Naive B cell (primary cell): Measurements from ENCODE around the gene MAPK11. TPM values are rescaled to one million over a fixed set of nuclear protein-coding genes. Genes with fewer than 3 reads are reported as not detected.

Experiments used
- ATAC-seq, 2 donors: fragments of 150-1000 bp; cut with Tn5 transposase; 2 replicates each; pipeline ENCODE4 v1.10.0; 2021; ENCODE audit warnings: low read depth in 2 of 2, mild to moderate bottlenecking in 2 of 2, moderate library complexity in 2 of 2
- DNase-seq: peaks from one replicate; pipeline ENCODE4 v3.0.0; 2022
- H3K27ac Mint-ChIP-seq, 6 donors: one replicate each; pipeline ENCODE4 v1.8.0; 2020 to 2022; ENCODE audit warnings: mild to moderate bottlenecking in 6 of 6, mixed read lengths in 6 of 6, moderate library complexity in 5 of 6, inconsistent platforms in 2 of 6
- H3K27me3 Mint-ChIP-seq, 3 donors: one replicate each; pipeline ENCODE4 v1.8.0; 2021 to 2022; ENCODE audit warnings: mixed read lengths in 3 of 3, mild to moderate bottlenecking in 1 of 3
- H3K36me3 Mint-ChIP-seq, 2 donors: one replicate each; pipeline ENCODE4 v1.8.0; 2020 to 2022; ENCODE audit warnings: mixed read lengths in 2 of 2, inconsistent platforms in 1 of 2, mild to moderate bottlenecking in 1 of 2
- H3K4me1 Mint-ChIP-seq, 3 donors: one replicate each; pipeline ENCODE4 v1.8.0; 2020 to 2022; ENCODE audit warnings: mixed read lengths in 3 of 3, inconsistent platforms in 1 of 3, mild to moderate bottlenecking in 1 of 3, moderate library complexity in 1 of 3
- H3K4me3 Mint-ChIP-seq, 8 donors: one replicate each; pipeline ENCODE4 v1.8.0; 2020 to 2022; ENCODE audit warnings: mild to moderate bottlenecking in 8 of 8, mixed read lengths in 8 of 8, moderate library complexity in 8 of 8, inconsistent platforms in 2 of 8
- H3K9me3 Mint-ChIP-seq, 7 donors: one replicate each; pipeline ENCODE4 v1.8.0; 2020 to 2022; ENCODE audit warnings: mixed read lengths in 7 of 7, mild to moderate bottlenecking in 5 of 7, inconsistent platforms in 2 of 7, moderate library complexity in 1 of 7
- polyA plus RNA-seq, 6 donors: library from polyadenylated mRNA; unstranded; fragments of 300-500 nt; fragmentation: Illumina TruSeq; gene quantifications; one replicate each; pipeline ENCODE4 v1.2.3, GENCODE V29; 2021; ENCODE audit warnings: low read depth in 6 of 6

MAPK11 gene
- polyA plus RNA-seq, 6 donors from 2014 or later = 0.17 to 0.21 (median 0.19) TPM; not detected in 3

- no peaks in the 10 kb centered on the region for H3K4me1 Mint-ChIP-seq
- no peaks in the 10 kb centered on the region for H3K36me3 Mint-ChIP-seq
- no peak for DNase-seq
- H3K27ac Mint-ChIP-seq = no peak overlapping the region
- no peak for ATAC-seq
- no peak overlapping the region for H3K4me3 Mint-ChIP-seq
- peaks cover 0 to 12% (median 0%) of the 10 kb centered on the region in 3 donors for H3K27me3 Mint-ChIP-seq
- H3K9me3 Mint-ChIP-seq = no peaks in the 10 kb centered on the region
Observed at GRCh38 chr22:50285568-50286229, 15.5 kb upstream of the MAPK11 start.

GRCh38 chr22:50284479-50284878, 14.3 kb upstream of the MAPK11 start:
- Mint-ChIP-seq H3K27me3 (peaks cover 0 to 8% (median 0%) of the 10 kb centered on the region in 3 donors), H3K36me3 (no peaks in the 10 kb centered on the region), H3K4me1 (no peaks in the 10 kb centered on the region), H3K27ac (no peak overlapping the region), H3K9me3 (no peaks in the 10 kb centered on the region), H3K4me3 (no peak overlapping the region)
- DNase-seq (no peak), ATAC-seq (no peak)

GRCh38 chr22:50283821-50284220, 13.6 kb upstream of the MAPK11 start:
- H3K4me3 Mint-ChIP-seq = no peak overlapping the region
- ATAC-seq = no peak

GRCh38 chr22:50282361-50283155, 12.4 kb upstream of the MAPK11 start:
- Mint-ChIP-seq H3K9me3 (no peaks in the 10 kb centered on the region), H3K27ac (no peak overlapping the region), H3K4me1 (no peaks in the 10 kb centered on the region), H3K4me3 (no peak overlapping the region), H3K36me3 (no peaks in the 10 kb centered on the region), H3K27me3 (no peaks in the 10 kb centered on the region)
- ATAC-seq (peak in 1 of 2 donors; percentile 43), DNase-seq (no peak)

More at GRCh38 chr22:50283821-50284220, 13.6 kb upstream of the MAPK11 start:
- Mint-ChIP-seq H3K36me3 (no peaks in the 10 kb centered on the region), H3K4me1 (no peaks in the 10 kb centered on the region), H3K27me3 (peaks cover 0 to 7% (median 0%) of the 10 kb centered on the region in 3 donors), H3K9me3 (no peaks in the 10 kb centered on the region), H3K27ac (no peak overlapping the region)
- no peak for DNase-seq

GRCh38 chr22:50281957-50282356, 11.8 kb upstream of the MAPK11 start:
- H3K9me3 Mint-ChIP-seq = no peaks in the 10 kb centered on the region
- no peak overlapping the region for H3K4me3 Mint-ChIP-seq
- no peaks in the 10 kb centered on the region for H3K36me3 Mint-ChIP-seq
- no peaks in the 10 kb centered on the region for H3K27me3 Mint-ChIP-seq
- no peaks in the 10 kb centered on the region for H3K4me1 Mint-ChIP-seq
- DNase-seq = no peak
- H3K27ac Mint-ChIP-seq = no peak overlapping the region
- no peak for ATAC-seq

GRCh38 chr22:50281384-50281760, 11.2 kb upstream of the MAPK11 start:
- no peaks in the 10 kb centered on the region for H3K9me3 Mint-ChIP-seq
- H3K27ac Mint-ChIP-seq = no peak overlapping the region
- H3K4me3 Mint-ChIP-seq = no peak overlapping the region
- H3K27me3 Mint-ChIP-seq = no peaks in the 10 kb centered on the region
- H3K4me1 Mint-ChIP-seq = no peaks in the 10 kb centered on the region
- H3K36me3 Mint-ChIP-seq = no peaks in the 10 kb centered on the region
- ATAC-seq (no peak), DNase-seq (no peak)

GRCh38 chr22:50280708-50281383, 10.7 kb upstream of the MAPK11 start:
- no peaks in the 10 kb centered on the region for H3K9me3 Mint-ChIP-seq
- peak overlapping the region in 2 of 6 donors; percentile 44 to 63 for H3K27ac Mint-ChIP-seq
- H3K4me3 Mint-ChIP-seq = no peak overlapping the region
- no peak for ATAC-seq
- no peaks in the 10 kb centered on the region for H3K36me3 Mint-ChIP-seq
- no peaks in the 10 kb centered on the region for H3K27me3 Mint-ChIP-seq
- DNase-seq = no peak
- H3K4me1 Mint-ChIP-seq = peaks cover 0 to 1% (median 0%) of the 10 kb centered on the region in 3 donors

- Mint-ChIP-seq H3K4me1 (peaks cover 0 to 4% (median 2%) of the 10 kb centered on the region in 3 donors), H3K27me3 (no peaks in the 10 kb centered on the region), H3K9me3 (no peaks in the 10 kb centered on the region), H3K4me3 (no peak overlapping the region), H3K27ac (no peak overlapping the region), H3K36me3 (no peaks in the 10 kb centered on the region)
- ATAC-seq (no peak), DNase-seq (no peak)
Observed at GRCh38 chr22:50280022-50280707, 10.0 kb upstream of the MAPK11 start.

GRCh38 chr22:50278956-50279619, 8.9 kb upstream of the MAPK11 start:
- Mint-ChIP-seq H3K9me3 (no peaks in the 10 kb centered on the region), H3K4me3 (no peak overlapping the region), H3K36me3 (no peaks in the 10 kb centered on the region), H3K4me1 (peaks cover 3 to 8% (median 4%) of the 10 kb centered on the region in 3 donors), H3K27me3 (peaks cover 0 to 1% (median 0%) of the 10 kb centered on the region in 3 donors), H3K27ac (peak overlapping the region in 1 of 6 donors; percentile 44)
- DNase-seq = no peak
- no peak for ATAC-seq

- Mint-ChIP-seq H3K36me3 (no peaks in the 10 kb centered on the region), H3K27ac (no peak overlapping the region)
- ATAC-seq = no peak
Observed at GRCh38 chr22:50278461-50278860, 8.3 kb upstream of the MAPK11 start.

GRCh38 chr22:50277761-50278160, 7.6 kb upstream of the MAPK11 start:
- Mint-ChIP-seq H3K36me3 (no peaks in the 10 kb centered on the region), H3K4me1 (peaks cover 4 to 13% (median 10%) of the 10 kb centered on the region in 3 donors), H3K4me3 (no peak overlapping the region), H3K9me3 (no peaks in the 10 kb centered on the region), H3K27ac (peak overlapping the region in 1 of 6 donors; percentile 56), H3K27me3 (peaks cover 0 to 6% (median 0%) of the 10 kb centered on the region in 3 donors)
- DNase-seq (no peak), ATAC-seq (no peak)

More at GRCh38 chr22:50278461-50278860, 8.3 kb upstream of the MAPK11 start:
- Mint-ChIP-seq H3K4me3 (no peak overlapping the region), H3K9me3 (no peaks in the 10 kb centered on the region), H3K27me3 (peaks cover 0 to 6% (median 0%) of the 10 kb centered on the region in 3 donors), H3K4me1 (peaks cover 4 to 13% (median 7%) of the 10 kb centered on the region in 3 donors)
- no peak for DNase-seq

GRCh38 chr22:50276143-50276542, 6.0 kb upstream of the MAPK11 start:
- Mint-ChIP-seq H3K4me1 (peaks cover 4 to 13% (median 11%) of the 10 kb centered on the region in 3 donors), H3K27me3 (peaks cover 0 to 6% (median 0%) of the 10 kb centered on the region in 3 donors), H3K4me3 (no peak overlapping the region), H3K9me3 (no peaks in the 10 kb centered on the region), H3K36me3 (no peaks in the 10 kb centered on the region), H3K27ac (no peak overlapping the region)
- peak; percentile 38 for DNase-seq
- peak; percentile 70 to 78 for ATAC-seq
